GM23338 (cell line): ENCODE results near the gene FBXW12. TPM values are rescaled to one million over a fixed set of nuclear protein-coding genes. Genes with fewer than 3 reads are reported as not detected.

Experiments used
- ATAC-seq: fragments of 200-7000 bp; cut with Tn5 transposase; 3 replicates; pipeline ENCODE4 v1.9.1; 2020
- DNase-seq: peaks from one replicate; pipeline ENCODE4 v3.0.0-alpha.2; 2015; ENCODE audit warnings: low spot score
- H2AFZ ChIP-seq: fragments of 200-600 bp; sonication (generic); 2 replicates; pipeline ENCODE4 v1.8.0; 2016; ENCODE audit warnings: antibody characterized with exemption, mild to moderate bottlenecking, moderate library complexity
- H3F3A ChIP-seq: fragments of 200-600 bp; sonication (generic); replicated peaks from 2 replicates; pipeline ENCODE4 v1.8.0; 2017; ENCODE audit warnings: antibody characterized with exemption, mixed run types, low read depth
- H3K27ac ChIP-seq: fragments of 200-600 bp; sonication (generic); 2 replicates; pipeline ENCODE4 v1.6.1; 2016; ENCODE audit warnings: low read depth
- H3K27me3 ChIP-seq: fragments of 200-600 bp; sonication (generic); 2 replicates; pipeline ENCODE4 v1.8.0; 2016; ENCODE audit warnings: mild to moderate bottlenecking, mixed run types, moderate library complexity; ENCODE audit not compliant: insufficient read depth
- H3K36me3 ChIP-seq: fragments of 200-600 bp; sonication (generic); 2 replicates; pipeline ENCODE4 v1.8.0; 2016; ENCODE audit warnings: mild to moderate bottlenecking; ENCODE audit not compliant: insufficient read depth
- H3K4me1 ChIP-seq: fragments of 200-600 bp; sonication (generic); 2 replicates; pipeline ENCODE4 v1.8.0; 2016; ENCODE audit warnings: mild to moderate bottlenecking, moderate library complexity; ENCODE audit not compliant: insufficient read depth
- H3K4me2 ChIP-seq: fragments of 200-600 bp; sonication (generic); 2 replicates; pipeline ENCODE4 v1.7.1; 2017; ENCODE audit warnings: mixed run types
- H3K4me3 ChIP-seq: fragments of 200-600 bp; sonication (generic); 2 replicates; pipeline ENCODE4 v1.6.1; 2016; ENCODE audit warnings: mixed run types
- H3K79me2 ChIP-seq: fragments of 200-600 bp; sonication (generic); replicated peaks from 2 replicates; pipeline ENCODE4 v1.8.0; 2017; ENCODE audit warnings: mild to moderate bottlenecking; ENCODE audit not compliant: insufficient read depth
- H3K9me2 ChIP-seq: fragments of 200-600 bp; sonication (generic); 2 replicates; pipeline ENCODE4 v1.8.0; 2017; ENCODE audit not compliant: insufficient read depth
- H4K20me1 ChIP-seq: fragments of 200-600 bp; sonication (generic); replicated peaks from 2 replicates; pipeline ENCODE4 v1.8.0; 2017; ENCODE audit warnings: mild to moderate bottlenecking; ENCODE audit not compliant: insufficient read depth
- H3K27ac Mint-ChIP-seq: 2 replicates; pipeline ENCODE4 v1.8.0; 2020; ENCODE audit warnings: inconsistent platforms, mild to moderate bottlenecking, moderate library complexity, mixed read lengths
- H3K27me3 Mint-ChIP-seq: 3 replicates; pipeline ENCODE4 v1.8.0; 2022; ENCODE audit warnings: low read depth, mild to moderate bottlenecking, moderate library complexity, mixed read lengths, inconsistent platforms; ENCODE audit not compliant: insufficient read depth, poor library complexity
- H3K36me3 Mint-ChIP-seq: 3 replicates; pipeline ENCODE4 v1.8.0; 2021; ENCODE audit warnings: low read depth, mild to moderate bottlenecking, inconsistent platforms, moderate library complexity, mixed read lengths
- H3K4me1 Mint-ChIP-seq: 3 replicates; pipeline ENCODE4 v1.8.0; 2020; ENCODE audit warnings: mild to moderate bottlenecking, inconsistent platforms, mixed read lengths
- H3K4me3 Mint-ChIP-seq: 3 replicates; pipeline ENCODE4 v1.8.0; 2021; ENCODE audit warnings: moderate library complexity, mild to moderate bottlenecking, inconsistent platforms, mixed read lengths
- H3K9me3 Mint-ChIP-seq: 3 replicates; pipeline ENCODE4 v1.8.0; 2020; ENCODE audit warnings: moderate library complexity, mild to moderate bottlenecking, inconsistent platforms, mixed read lengths
- CREB1 ChIP-seq: fragments of 250-450 bp; sonication (Bioruptor Pico); IDR thresholded peaks from 2 replicates; pipeline ENCODE4 v1.5.0; 2020; ENCODE audit warnings: low read depth, mild to moderate bottlenecking, moderate library complexity
- EZH2 ChIP-seq: fragments of 200-600 bp; sonication (generic); IDR thresholded peaks from one replicate; pipeline ENCODE4 v1.8.0; 2017; ENCODE audit warnings: antibody characterized with exemption, mild to moderate bottlenecking, low read depth; ENCODE audit not compliant: unreplicated experiment
- EZH2phosphoT487 ChIP-seq: fragments of 200-600 bp; sonication (generic); IDR thresholded peaks from one replicate; pipeline ENCODE4 v1.8.1; 2018; ENCODE audit warnings: antibody characterized with exemption; ENCODE audit not compliant: unreplicated experiment
- JUNB ChIP-seq: IDR thresholded peaks from one replicate; pipeline ENCODE4 v1.6.1; 2016; ENCODE audit warnings: antibody characterized with exemption; ENCODE audit not compliant: unreplicated experiment
- NANOG ChIP-seq: IDR thresholded peaks from 2 replicates; pipeline ENCODE4 v1.6.1; 2016; ENCODE audit warnings: antibody characterized with exemption, borderline replicate concordance
- POLR2AphosphoS5 ChIP-seq: IDR thresholded peaks from 2 replicates; pipeline ENCODE4 v1.6.1; 2016; ENCODE audit warnings: antibody characterized with exemption, low read depth
- STAT1 ChIP-seq: IDR thresholded peaks from one replicate; pipeline ENCODE4 v1.6.1; 2016; ENCODE audit warnings: antibody characterized with exemption; ENCODE audit not compliant: unreplicated experiment
- ZNF114 ChIP-seq: fragments of 250-450 bp; sonication (Bioruptor Pico); IDR thresholded peaks from 2 replicates; pipeline ENCODE4 v1.5.0; 2020; ENCODE audit warnings: mild to moderate bottlenecking, moderate library complexity
- ZNF331 ChIP-seq: fragments of 250-450 bp; sonication (Bioruptor Pico); IDR thresholded peaks from 2 replicates; pipeline ENCODE4 v1.5.0; 2020; ENCODE audit warnings: low read depth, mild to moderate bottlenecking, moderate library complexity
- polyA plus RNA-seq: library from polyadenylated mRNA; unstranded; fragments of >200 nt; fragmentation: Nextera tagmentation; extraction: Ambion mirVana; gene quantifications from 2 replicates; pipeline ENCODE4 v1.2.1, GENCODE V29; 2016
- total RNA-seq: library from RNA; depleted of rRNA; stranded (reverse); fragments of >200 nt; shearing (Covaris generic); gene quantifications from 2 replicates; pipeline ENCODE4 v1.2.3, GENCODE V29; 2014
- TF ChIP-seq, protein P1 (sequence below): IDR thresholded peaks from one replicate; pipeline ENCODE4 v1.6.1; 2018; ENCODE audit warnings: antibody characterized with exemption; ENCODE audit not compliant: unreplicated experiment
- TF ChIP-seq, protein P2 (sequence below), 2 experiments: fragments of 200-600 bp in 1 of 2; sonication (generic) in 1 of 2; conservative IDR thresholded peaks; 2 replicates each; pipeline versions ENCODE4 v1.5.1 to v1.6.1; 2016 to 2017; ENCODE audit warnings: antibody characterized with exemption in 2 of 2, low read depth in 2 of 2, mild to moderate bottlenecking in 2 of 2, moderate library complexity in 1 of 2
- TF ChIP-seq, protein P3 (sequence below): fragments of 250-450 bp; sonication (Bioruptor Pico); IDR thresholded peaks from 2 replicates; pipeline ENCODE4 v1.5.0; 2020; ENCODE audit warnings: mild to moderate bottlenecking, moderate library complexity
- TF ChIP-seq, protein P4 (sequence below): IDR thresholded peaks from 2 replicates; pipeline ENCODE4 v1.6.1; 2016; ENCODE audit warnings: antibody characterized with exemption

The FBXW12 gene
- total and polyA plus RNA-seq, 2 experiments from 2014 or later, result 0.73 TPM; not detected in 1

DNA sequence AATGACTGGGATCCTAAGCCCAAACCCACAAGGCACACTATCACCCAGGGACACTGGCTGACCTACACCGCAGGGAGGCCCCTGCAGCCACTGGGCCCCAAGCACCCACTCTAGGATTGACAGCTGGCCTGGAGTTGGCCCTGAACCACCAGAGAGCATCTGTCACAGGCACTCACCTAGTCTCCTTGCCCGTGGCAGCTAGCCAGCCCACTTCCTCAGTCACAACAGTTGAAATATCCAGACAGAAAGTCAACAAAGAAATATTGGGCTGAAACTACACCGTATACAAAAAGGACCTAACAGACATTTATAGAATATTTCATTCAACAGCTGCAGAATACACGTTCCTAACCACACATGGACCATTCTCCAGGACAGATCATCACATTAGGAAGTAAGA, 33.4 kb upstream of the FBXW12 start (continued):
- no peak for TF ChIP-seq POLR2AphosphoS5

GRCh38 chr3:48343432-48343831, 28.6 kb upstream of the FBXW12 start:
- no peaks in the 10 kb centered on the region for H3K27me3 ChIP-seq
- H2AFZ ChIP-seq, result no peak overlapping the region
- no peaks in the 10 kb centered on the region for H3K9me2 ChIP-seq
- Mint-ChIP-seq H3K4me3 (no peak overlapping the region), H3K27me3 (no peaks in the 10 kb centered on the region), H3K27ac (no peak overlapping the region), H3K4me1 (no peaks in the 10 kb centered on the region), H3K36me3 (no peaks in the 10 kb centered on the region), H3K9me3 (no peaks in the 10 kb centered on the region)
- no peaks in the 10 kb centered on the region for H3K36me3 ChIP-seq
- H3K4me3 ChIP-seq, result no peak overlapping the region
- H3K79me2 ChIP-seq, result no peaks in the 10 kb centered on the region
- DNase-seq, result no peak
- H4K20me1 ChIP-seq, result no peaks in the 10 kb centered on the region
- no peak overlapping the region for H3K4me2 ChIP-seq
- ATAC-seq, result no peak
- no peaks in the 10 kb centered on the region for H3K4me1 ChIP-seq
- no peak overlapping the region for H3K27ac ChIP-seq
- H3F3A ChIP-seq, result 0 out of 2 replicates have a peak, but pooled peaks cover 3% of the 10 kb centered on the region
- no peak for TF ChIP-seq ZNF331 (CRISPR knock-in tag)
- no peak for TF ChIP-seq ZNF114 (CRISPR knock-in tag)
- TF ChIP-seq, protein P1, sequence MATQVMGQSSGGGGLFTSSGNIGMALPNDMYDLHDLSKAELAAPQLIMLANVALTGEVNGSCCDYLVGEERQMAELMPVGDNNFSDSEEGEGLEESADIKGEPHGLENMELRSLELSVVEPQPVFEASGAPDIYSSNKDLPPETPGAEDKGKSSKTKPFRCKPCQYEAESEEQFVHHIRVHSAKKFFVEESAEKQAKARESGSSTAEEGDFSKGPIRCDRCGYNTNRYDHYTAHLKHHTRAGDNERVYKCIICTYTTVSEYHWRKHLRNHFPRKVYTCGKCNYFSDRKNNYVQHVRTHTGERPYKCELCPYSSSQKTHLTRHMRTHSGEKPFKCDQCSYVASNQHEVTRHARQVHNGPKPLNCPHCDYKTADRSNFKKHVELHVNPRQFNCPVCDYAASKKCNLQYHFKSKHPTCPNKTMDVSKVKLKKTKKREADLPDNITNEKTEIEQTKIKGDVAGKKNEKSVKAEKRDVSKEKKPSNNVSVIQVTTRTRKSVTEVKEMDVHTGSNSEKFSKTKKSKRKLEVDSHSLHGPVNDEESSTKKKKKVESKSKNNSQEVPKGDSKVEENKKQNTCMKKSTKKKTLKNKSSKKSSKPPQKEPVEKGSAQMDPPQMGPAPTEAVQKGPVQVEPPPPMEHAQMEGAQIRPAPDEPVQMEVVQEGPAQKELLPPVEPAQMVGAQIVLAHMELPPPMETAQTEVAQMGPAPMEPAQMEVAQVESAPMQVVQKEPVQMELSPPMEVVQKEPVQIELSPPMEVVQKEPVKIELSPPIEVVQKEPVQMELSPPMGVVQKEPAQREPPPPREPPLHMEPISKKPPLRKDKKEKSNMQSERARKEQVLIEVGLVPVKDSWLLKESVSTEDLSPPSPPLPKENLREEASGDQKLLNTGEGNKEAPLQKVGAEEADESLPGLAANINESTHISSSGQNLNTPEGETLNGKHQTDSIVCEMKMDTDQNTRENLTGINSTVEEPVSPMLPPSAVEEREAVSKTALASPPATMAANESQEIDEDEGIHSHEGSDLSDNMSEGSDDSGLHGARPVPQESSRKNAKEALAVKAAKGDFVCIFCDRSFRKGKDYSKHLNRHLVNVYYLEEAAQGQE, result no peak
- TF ChIP-seq, protein P2, sequence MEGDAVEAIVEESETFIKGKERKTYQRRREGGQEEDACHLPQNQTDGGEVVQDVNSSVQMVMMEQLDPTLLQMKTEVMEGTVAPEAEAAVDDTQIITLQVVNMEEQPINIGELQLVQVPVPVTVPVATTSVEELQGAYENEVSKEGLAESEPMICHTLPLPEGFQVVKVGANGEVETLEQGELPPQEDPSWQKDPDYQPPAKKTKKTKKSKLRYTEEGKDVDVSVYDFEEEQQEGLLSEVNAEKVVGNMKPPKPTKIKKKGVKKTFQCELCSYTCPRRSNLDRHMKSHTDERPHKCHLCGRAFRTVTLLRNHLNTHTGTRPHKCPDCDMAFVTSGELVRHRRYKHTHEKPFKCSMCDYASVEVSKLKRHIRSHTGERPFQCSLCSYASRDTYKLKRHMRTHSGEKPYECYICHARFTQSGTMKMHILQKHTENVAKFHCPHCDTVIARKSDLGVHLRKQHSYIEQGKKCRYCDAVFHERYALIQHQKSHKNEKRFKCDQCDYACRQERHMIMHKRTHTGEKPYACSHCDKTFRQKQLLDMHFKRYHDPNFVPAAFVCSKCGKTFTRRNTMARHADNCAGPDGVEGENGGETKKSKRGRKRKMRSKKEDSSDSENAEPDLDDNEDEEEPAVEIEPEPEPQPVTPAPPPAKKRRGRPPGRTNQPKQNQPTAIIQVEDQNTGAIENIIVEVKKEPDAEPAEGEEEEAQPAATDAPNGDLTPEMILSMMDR (conservative IDR thresholded peaks at IDR 0.05; ENCODE audit: low read depth in 2 of 2), result no peak
- no peak for TF ChIP-seq STAT1
- TF ChIP-seq, protein P3, sequence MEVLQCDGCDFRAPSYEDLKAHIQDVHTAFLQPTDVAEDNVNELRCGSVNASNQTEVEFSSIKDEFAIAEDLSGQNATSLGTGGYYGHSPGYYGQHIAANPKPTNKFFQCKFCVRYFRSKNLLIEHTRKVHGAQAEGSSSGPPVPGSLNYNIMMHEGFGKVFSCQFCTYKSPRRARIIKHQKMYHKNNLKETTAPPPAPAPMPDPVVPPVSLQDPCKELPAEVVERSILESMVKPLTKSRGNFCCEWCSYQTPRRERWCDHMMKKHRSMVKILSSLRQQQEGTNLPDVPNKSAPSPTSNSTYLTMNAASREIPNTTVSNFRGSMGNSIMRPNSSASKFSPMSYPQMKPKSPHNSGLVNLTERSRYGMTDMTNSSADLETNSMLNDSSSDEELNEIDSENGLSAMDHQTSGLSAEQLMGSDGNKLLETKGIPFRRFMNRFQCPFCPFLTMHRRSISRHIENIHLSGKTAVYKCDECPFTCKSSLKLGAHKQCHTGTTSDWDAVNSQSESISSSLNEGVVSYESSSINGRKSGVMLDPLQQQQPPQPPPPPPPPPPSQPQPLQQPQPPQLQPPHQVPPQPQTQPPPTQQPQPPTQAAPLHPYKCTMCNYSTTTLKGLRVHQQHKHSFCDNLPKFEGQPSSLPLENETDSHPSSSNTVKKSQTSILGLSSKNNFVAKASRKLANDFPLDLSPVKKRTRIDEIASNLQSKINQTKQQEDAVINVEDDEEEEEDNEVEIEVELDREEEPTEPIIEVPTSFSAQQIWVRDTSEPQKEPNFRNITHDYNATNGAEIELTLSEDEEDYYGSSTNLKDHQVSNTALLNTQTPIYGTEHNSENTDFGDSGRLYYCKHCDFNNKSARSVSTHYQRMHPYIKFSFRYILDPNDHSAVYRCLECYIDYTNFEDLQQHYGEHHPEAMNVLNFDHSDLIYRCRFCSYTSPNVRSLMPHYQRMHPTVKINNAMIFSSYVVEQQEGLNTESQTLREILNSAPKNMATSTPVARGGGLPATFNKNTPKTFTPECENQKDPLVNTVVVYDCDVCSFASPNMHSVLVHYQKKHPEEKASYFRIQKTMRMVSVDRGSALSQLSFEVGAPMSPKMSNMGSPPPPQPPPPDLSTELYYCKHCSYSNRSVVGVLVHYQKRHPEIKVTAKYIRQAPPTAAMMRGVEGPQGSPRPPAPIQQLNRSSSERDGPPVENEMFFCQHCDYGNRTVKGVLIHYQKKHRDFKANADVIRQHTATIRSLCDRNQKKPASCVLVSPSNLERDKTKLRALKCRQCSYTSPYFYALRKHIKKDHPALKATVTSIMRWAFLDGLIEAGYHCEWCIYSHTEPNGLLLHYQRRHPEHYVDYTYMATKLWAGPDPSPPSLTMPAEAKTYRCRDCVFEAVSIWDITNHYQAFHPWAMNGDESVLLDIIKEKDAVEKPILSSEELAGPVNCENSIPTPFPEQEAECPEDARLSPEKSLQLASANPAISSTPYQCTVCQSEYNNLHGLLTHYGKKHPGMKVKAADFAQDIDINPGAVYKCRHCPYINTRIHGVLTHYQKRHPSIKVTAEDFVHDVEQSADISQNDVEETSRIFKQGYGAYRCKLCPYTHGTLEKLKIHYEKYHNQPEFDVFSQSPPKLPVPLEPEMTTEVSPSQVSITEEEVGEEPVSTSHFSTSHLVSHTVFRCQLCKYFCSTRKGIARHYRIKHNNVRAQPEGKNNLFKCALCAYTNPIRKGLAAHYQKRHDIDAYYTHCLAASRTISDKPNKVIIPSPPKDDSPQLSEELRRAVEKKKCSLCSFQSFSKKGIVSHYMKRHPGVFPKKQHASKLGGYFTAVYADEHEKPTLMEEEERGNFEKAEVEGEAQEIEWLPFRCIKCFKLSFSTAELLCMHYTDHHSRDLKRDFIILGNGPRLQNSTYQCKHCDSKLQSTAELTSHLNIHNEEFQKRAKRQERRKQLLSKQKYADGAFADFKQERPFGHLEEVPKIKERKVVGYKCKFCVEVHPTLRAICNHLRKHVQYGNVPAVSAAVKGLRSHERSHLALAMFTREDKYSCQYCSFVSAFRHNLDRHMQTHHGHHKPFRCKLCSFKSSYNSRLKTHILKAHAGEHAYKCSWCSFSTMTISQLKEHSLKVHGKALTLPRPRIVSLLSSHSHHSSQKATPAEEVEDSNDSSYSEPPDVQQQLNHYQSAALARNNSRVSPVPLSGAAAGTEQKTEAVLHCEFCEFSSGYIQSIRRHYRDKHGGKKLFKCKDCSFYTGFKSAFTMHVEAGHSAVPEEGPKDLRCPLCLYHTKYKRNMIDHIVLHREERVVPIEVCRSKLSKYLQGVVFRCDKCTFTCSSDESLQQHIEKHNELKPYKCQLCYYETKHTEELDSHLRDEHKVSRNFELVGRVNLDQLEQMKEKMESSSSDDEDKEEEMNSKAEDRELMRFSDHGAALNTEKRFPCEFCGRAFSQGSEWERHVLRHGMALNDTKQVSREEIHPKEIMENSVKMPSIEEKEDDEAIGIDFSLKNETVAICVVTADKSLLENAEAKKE (CRISPR knock-in tag), result no peak
- TF ChIP-seq EZH2, result no peak
- TF ChIP-seq JUNB, result no peak
- no peak for TF ChIP-seq CREB1 (CRISPR knock-in tag)
- no peak for TF ChIP-seq NANOG
- TF ChIP-seq, protein P4, sequence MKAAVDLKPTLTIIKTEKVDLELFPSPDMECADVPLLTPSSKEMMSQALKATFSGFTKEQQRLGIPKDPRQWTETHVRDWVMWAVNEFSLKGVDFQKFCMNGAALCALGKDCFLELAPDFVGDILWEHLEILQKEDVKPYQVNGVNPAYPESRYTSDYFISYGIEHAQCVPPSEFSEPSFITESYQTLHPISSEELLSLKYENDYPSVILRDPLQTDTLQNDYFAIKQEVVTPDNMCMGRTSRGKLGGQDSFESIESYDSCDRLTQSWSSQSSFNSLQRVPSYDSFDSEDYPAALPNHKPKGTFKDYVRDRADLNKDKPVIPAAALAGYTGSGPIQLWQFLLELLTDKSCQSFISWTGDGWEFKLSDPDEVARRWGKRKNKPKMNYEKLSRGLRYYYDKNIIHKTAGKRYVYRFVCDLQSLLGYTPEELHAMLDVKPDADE, result no peak
- TF ChIP-seq POLR2AphosphoS5, result no peak
- no peak for TF ChIP-seq EZH2phosphoT487
